HG02678 (cell line): ENCODE data around the gene EPHA2.

Experiments used
- ATAC-seq: cut with Tn5 transposase; IDR thresholded peaks from one replicate; pipeline ENCODE4 v1.9.1; 2021; ENCODE audit warnings: mild to moderate bottlenecking, moderate library complexity; ENCODE audit not compliant: unreplicated experiment

Gene EPHA2

GRCh38 chr1:16099412-16099811 lies 56.5 kb downstream of the EPHA2 start:
- no peak for ATAC-seq

DNA sequence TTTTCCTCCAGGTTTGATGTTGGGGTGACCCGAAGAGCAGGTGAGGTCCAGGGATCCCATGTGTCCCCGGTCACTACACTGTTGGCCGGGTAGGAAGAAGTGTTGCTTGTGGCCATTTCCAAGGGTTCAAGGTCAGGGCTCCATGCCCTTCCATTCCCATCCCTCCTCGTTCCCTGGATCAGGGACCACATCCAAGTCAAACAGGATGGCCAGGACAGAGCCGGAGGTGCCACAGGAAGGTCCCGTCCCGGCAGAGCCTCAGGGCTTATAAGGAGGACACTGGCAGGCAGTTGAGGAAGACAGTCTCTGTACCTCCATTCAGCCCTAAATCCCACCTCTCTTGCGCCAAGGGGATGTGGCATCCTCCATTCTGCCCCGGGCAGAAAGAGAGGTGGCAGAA lies 60.4 kb downstream of the EPHA2 start:
- no peak for ATAC-seq

GRCh38 chr1:16094453-16095158 lies 61.3 kb downstream of the EPHA2 start:
- ATAC-seq: no peak

- no peak for ATAC-seq
Observed at GRCh38 chr1:16093611-16094010, 62.3 kb downstream of the EPHA2 start.

GRCh38 chr1:16092923-16093511 lies 62.9 kb downstream of the EPHA2 start:
- ATAC-seq: no peak

DNA sequence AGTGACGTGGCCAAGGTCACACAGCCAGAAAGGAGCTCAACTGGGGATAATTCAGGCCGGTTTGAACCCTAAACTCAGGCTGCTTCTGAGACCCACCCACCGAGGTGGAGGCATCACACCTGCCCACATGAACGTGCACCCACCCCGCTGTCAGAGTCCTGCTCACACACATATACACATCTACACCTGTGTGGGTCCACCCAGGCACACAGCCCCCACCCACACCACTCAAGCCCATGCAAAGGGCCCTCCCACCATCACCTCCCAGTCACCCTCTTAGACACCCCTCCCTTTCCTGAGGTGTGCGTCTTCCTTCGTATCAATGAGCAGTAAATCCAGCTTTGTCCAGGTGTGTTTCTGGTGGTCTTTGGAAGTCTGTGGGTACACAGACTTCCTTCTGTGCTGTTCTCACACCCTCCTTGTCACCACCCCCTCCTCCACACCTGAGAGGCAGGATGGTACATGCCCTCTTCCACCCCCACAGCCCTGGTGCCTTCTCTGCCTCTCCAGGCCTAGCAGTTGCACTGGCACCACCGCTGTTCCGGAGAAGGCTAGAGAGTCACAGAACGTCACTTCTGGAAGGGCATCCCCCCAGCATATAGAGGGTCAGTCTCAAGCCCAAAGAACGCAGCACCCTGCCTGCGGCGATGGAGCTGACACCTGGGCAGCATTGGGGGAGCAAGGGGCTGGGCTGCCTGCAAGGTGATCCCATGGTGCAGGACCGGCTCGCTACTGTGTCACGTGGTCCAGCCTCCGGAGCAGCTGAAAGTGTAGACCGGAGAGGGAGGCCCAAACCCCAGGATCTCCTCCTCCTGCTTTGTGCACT lies 63.6 kb downstream of the EPHA2 start:
- no peak for ATAC-seq

GRCh38 chr1:16091296-16091695 lies 64.6 kb downstream of the EPHA2 start:
- ATAC-seq: no peak

- no peak for ATAC-seq
Observed at GRCh38 chr1:16090076-16090826, 65.6 kb downstream of the EPHA2 start.

DNA sequence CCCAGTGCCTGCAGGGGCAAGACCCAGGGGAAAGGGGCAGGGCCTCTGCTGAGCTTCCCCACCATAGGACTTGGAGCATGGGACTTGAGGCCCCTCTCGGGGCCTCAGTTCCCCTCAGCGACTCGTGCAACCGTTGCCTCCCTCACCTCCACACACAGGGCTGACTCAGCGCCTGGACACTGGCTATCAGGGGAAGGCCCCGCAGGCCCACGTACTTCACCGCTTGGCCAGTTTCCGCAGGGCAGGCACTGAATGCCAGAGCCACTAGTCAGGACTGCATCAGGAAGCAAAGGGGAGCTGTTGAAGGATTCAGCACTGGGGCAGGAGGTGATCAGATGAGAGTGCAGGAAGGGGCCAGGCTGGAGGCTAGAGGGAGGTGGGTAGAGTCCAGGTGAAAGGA lies 66.9 kb downstream of the EPHA2 start:
- ATAC-seq: no peak

GRCh38 chr1:16088351-16088911 lies 67.4 kb downstream of the EPHA2 start:
- no peak for ATAC-seq

- ATAC-seq: no peak
Observed at GRCh38 chr1:16087733-16088132, 68.1 kb downstream of the EPHA2 start.

GRCh38 chr1:16085522-16085921 lies 70.3 kb downstream of the EPHA2 start:
- ATAC-seq: no peak

DNA sequence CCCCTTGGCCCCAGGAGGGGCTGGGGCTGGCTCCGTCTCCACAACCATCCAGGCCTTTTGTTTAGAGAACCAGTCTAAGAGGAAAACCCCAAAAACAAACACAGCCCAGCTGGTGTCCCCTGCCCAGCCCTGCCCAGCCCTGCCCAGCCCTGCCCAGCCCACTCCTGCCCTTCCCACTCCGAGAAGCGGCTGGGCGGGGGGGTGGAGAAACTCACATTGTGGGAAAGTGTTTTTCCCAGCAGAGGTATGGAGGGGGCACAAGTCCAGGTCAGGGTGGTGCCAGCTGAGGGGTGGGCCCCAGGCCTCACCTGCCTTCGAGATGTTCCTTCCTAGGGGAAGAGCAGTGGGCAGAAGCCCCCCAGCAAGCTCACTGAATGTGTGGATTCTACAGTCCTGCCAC lies 72.4 kb downstream of the EPHA2 start:
- no peak for ATAC-seq

GRCh38 chr1:16082283-16083038 lies 73.4 kb downstream of the EPHA2 start:
- ATAC-seq: no peak

DNA sequence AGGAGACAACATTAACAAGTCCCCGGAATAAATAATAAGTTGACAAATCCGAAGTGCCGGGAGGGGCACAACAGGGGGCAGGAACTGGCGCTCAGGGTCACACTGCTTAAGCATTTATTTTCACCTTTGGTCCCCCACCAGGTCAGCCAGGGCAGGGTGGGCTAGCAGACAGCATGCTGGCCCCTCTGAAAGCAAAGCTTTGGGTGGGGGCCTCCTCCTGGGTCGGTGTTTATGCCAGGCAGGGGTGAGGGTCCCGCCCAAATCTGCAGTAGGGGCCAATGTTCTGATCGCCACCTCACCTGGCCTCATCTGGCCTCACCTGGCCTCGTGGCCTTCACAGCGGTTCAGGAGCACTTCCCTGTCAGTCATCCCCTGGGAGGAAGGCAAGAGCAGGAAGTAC lies 74.2 kb downstream of the EPHA2 start:
- no peak for ATAC-seq

- ATAC-seq: no peak
Observed at GRCh38 chr1:16080422-16081150, 75.3 kb downstream of the EPHA2 start.

DNA sequence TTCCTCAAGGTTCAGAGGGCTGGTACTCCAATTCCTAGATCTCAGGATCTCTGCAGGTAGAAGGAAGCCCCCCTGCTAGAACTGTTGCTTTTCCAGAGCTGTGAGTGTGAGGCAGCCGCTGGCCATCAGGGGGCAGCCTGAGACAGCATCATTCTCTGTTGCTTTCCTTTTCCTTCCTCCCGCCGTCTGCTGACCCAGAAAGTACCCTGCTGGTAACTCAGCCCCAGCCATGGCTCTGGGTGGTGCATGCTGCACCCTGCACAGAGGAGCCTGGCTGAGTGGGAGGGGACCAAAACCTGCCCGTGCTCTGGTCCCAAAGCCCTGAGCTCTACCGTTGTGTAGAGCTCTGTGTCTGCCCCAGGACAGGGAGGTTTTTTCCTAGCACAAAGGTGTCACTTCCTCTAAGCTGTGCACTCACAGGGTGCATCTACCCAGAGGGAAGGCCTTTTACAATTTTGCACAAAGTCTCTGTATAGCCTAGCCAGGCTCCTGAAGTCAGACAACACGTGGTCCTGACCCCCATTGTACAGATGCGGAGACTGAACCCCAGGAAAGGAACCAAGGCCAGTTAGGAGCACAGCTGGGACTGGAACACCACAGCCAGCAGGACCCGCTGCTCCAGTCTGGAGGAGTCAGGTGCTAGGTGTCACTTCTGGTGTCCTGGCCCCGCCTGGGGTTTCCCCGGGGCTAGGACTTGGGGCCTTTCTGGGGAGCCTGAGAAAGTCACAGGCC lies 76.8 kb downstream of the EPHA2 start:
- ATAC-seq: no peak

DNA sequence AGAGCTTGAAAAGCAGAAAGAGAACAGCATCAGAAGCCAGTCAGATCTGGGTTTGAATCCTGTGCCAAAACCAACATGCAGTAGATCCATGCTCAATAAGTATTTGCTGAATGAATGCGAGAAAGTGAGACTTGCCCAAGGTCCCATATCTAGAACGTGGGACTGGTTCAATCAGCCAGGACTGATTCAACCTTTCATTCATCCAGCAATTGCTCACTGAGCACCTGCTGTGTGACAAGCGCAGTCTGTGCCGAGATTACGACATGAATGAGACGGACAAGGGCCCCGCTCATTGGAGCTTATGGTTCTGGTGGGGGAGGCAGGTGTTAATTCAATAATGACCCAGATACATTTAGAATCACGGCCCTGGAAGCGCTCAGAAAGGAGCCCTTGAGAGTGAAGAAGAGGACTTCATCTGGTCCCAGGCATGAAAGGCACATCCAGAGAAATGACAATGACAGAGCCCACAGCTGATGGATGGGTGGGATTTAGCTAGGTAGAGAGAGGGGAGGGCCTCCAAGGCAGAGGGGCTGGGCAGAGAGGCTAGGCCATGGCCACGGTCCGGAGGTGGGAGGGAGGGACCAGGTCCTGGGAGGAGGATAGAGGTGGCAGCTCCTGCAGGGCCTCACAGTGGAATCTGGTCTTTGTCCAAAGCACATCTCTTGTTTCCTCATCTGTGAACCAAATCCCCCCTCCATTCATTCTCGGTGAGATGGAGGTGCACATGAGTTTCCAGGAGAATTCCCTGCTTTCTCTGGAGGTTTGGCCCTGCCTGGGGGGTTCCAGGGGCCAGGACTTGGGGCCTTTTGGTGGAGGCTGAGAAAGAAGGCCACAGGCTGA lies 78.2 kb downstream of the EPHA2 start:
- no peak for ATAC-seq
